DND-41 (cell line): ENCODE results near the gene PER1.

Experiments used
- ATAC-seq: fragments of 200-7000 bp; cut with Tn5 transposase; 3 replicates; pipeline ENCODE4 v1.9.1; 2021; ENCODE audit warnings: low read depth; ENCODE audit not compliant: insufficient read depth
- DNase-seq: peaks from one replicate; pipeline ENCODE4 v3.0.0-alpha.2; 2020
- H2AFZ ChIP-seq: 2 replicates; pipeline ENCODE4 v1.6.0; 2012; ENCODE audit warnings: low read depth, low read length
- H3K27ac ChIP-seq: 2 replicates; pipeline ENCODE4 v1.5.1; 2012; ENCODE audit warnings: low read length, inconsistent platforms
- H3K27me3 ChIP-seq: fragments of 200-600 bp; sonication (generic); 2 replicates; pipeline ENCODE4 v1.6.0; 2012; ENCODE audit warnings: low read length, mild to moderate bottlenecking, inconsistent platforms; ENCODE audit not compliant: insufficient read depth, poor library complexity
- H3K36me3 ChIP-seq: 2 replicates; pipeline ENCODE4 v1.5.1; 2012; ENCODE audit warnings: low read length, inconsistent platforms; ENCODE audit not compliant: insufficient read depth
- H3K4me1 ChIP-seq: 2 replicates; pipeline ENCODE4 v1.5.1; 2012; ENCODE audit warnings: mild to moderate bottlenecking, low read length; ENCODE audit not compliant: insufficient read depth
- H3K4me2 ChIP-seq: 2 replicates; pipeline ENCODE4 v1.6.0; 2012; ENCODE audit warnings: mild to moderate bottlenecking, moderate library complexity, low read length, inconsistent platforms; ENCODE audit not compliant: insufficient read depth
- H3K4me3 ChIP-seq, 2 experiments: fragments of 200-600 bp in 1 of 2; shearing (Covaris generic) in 1 of 2; 2 replicates each; pipeline ENCODE4 v1.5.1; 2012 to 2016; ENCODE audit warnings: inconsistent platforms in 2 of 2, low read length in 2 of 2, mild to moderate bottlenecking in 2 of 2, low read depth in 1 of 2, moderate library complexity in 1 of 2
- H3K79me2 ChIP-seq: 2 replicates; pipeline ENCODE4 v1.6.0; 2012; ENCODE audit warnings: low read length, inconsistent platforms; ENCODE audit not compliant: insufficient read depth
- H3K9ac ChIP-seq: 2 replicates; pipeline ENCODE4 v1.6.0; 2012; ENCODE audit warnings: low read depth, mild to moderate bottlenecking, inconsistent platforms, low read length, moderate library complexity
- H3K9me3 ChIP-seq: 2 replicates; pipeline ENCODE4 v1.5.1; 2012; ENCODE audit warnings: low read length, moderate library complexity, mild to moderate bottlenecking, inconsistent platforms; ENCODE audit not compliant: insufficient read depth, severe bottlenecking
- H4K20me1 ChIP-seq: 2 replicates; pipeline ENCODE4 v1.6.0; 2012; ENCODE audit warnings: low read length; ENCODE audit not compliant: insufficient read depth
- EZH2 ChIP-seq: IDR thresholded peaks from 3 replicates; pipeline ENCODE4 v1.6.1; 2012; ENCODE audit warnings: borderline replicate concordance, low read depth, mild to moderate bottlenecking, moderate library complexity, low read length, inconsistent platforms; ENCODE audit not compliant: severe bottlenecking
- TF ChIP-seq, protein P1 (sequence below): IDR thresholded peaks from 2 replicates; pipeline ENCODE4 v1.5.1; 2012; ENCODE audit warnings: borderline replicate concordance, low read length, moderate library complexity, mild to moderate bottlenecking; ENCODE audit not compliant: poor library complexity, severe bottlenecking; ENCODE audit errors: extremely low read depth

PER1 gene

DNA sequence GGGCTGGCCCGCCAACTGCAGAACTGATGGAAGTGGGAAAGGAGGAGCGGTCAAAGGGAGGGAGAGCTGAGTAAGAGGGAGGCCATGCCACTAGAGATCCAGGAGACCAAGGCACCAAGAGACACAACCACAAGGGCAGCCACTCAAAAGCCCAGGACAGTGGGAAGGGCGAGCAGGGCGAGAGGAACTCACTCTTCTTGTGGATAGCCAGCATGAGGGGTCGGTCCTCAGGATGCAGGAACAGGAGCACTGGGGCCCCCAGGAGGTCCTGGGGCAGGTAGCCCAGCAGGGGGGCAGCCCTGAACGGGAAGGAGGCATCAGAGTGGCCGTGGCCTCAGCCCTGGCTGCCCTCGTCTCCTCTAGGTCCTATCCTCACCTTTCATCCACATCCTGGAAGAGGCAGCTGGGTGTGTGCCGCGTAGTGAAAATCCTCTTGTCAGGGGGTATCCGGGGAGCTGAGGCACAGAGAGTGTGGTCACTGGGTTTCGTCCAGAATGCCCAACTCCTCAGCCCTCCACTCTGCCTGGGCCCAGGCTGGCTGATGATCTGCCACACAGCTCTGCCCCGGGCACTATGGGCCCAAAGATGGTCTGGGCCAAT, 4.3 kb downstream of the PER1 start:
- H3K36me3 ChIP-seq = peaks cover 72% of the 10 kb centered on the region
- no peak overlapping the region for H2AFZ ChIP-seq
- no peak overlapping the region for H3K27ac ChIP-seq
- no peak overlapping the region for H3K4me3 ChIP-seq
- TF ChIP-seq EZH2 = no peak
- TF ChIP-seq, protein P1, sequence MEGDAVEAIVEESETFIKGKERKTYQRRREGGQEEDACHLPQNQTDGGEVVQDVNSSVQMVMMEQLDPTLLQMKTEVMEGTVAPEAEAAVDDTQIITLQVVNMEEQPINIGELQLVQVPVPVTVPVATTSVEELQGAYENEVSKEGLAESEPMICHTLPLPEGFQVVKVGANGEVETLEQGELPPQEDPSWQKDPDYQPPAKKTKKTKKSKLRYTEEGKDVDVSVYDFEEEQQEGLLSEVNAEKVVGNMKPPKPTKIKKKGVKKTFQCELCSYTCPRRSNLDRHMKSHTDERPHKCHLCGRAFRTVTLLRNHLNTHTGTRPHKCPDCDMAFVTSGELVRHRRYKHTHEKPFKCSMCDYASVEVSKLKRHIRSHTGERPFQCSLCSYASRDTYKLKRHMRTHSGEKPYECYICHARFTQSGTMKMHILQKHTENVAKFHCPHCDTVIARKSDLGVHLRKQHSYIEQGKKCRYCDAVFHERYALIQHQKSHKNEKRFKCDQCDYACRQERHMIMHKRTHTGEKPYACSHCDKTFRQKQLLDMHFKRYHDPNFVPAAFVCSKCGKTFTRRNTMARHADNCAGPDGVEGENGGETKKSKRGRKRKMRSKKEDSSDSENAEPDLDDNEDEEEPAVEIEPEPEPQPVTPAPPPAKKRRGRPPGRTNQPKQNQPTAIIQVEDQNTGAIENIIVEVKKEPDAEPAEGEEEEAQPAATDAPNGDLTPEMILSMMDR = no peak
- H3K9ac ChIP-seq = no peak overlapping the region
- ATAC-seq (no peak), DNase-seq (no peak)
- H3K4me1 ChIP-seq = peaks cover 28% of the 10 kb centered on the region
- peaks cover 22% of the 10 kb centered on the region for H4K20me1 ChIP-seq
- H3K9me3 ChIP-seq = no peaks in the 10 kb centered on the region
- H3K79me2 ChIP-seq = peaks cover 17% of the 10 kb centered on the region
- H3K4me2 ChIP-seq = no peak overlapping the region
- H3K27me3 ChIP-seq = no peaks in the 10 kb centered on the region

DNA sequence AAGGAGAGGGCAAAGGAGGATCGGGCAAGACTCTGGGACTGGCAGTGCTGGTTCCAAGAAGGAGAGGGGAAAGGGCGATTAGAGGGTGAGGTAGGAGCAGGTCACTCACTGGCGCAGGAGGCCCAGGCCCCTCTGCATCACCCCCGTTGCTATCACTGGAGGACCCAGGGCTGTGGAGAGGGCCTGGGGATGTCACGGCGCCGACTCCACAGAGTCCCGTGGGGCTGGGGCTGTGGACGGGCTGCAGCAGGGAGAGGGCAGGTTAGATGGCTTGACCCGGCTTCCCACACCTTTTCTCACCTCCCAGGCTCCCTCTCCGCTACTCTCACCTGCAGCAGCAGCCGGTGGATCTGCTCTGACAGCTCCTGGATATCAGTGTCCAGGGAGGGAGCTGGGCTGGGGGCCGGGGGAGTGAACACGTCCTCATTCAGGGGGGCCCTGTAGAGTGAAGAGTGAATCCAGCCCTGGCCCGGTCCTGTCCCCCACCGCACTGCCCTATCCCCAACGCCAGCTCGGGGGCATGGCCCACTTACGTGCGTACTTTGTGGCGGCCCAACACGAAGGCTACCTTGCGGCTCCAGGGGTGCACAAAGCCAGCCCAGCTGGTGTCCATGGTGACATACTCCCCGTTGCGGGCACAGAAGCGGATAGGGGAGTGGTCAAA, 4.9 kb downstream of the PER1 start:
- Histone ChIP-seq H4K20me1 (peaks cover 22% of the 10 kb centered on the region), H3K36me3 (peaks cover 78% of the 10 kb centered on the region), H3K27me3 (no peaks in the 10 kb centered on the region), H3K4me1 (peaks cover 22% of the 10 kb centered on the region), H3K4me2 (no peak overlapping the region), H2AFZ (no peak overlapping the region), H3K79me2 (peaks cover 17% of the 10 kb centered on the region), H3K9me3 (no peaks in the 10 kb centered on the region), H3K27ac (no peak overlapping the region), H3K9ac (no peak overlapping the region), H3K4me3 (no peak overlapping the region)
- no peak for DNase-seq
- TF ChIP-seq EZH2 = no peak
- TF ChIP-seq, protein P1 = no peak
- ATAC-seq = no peak

DNA sequence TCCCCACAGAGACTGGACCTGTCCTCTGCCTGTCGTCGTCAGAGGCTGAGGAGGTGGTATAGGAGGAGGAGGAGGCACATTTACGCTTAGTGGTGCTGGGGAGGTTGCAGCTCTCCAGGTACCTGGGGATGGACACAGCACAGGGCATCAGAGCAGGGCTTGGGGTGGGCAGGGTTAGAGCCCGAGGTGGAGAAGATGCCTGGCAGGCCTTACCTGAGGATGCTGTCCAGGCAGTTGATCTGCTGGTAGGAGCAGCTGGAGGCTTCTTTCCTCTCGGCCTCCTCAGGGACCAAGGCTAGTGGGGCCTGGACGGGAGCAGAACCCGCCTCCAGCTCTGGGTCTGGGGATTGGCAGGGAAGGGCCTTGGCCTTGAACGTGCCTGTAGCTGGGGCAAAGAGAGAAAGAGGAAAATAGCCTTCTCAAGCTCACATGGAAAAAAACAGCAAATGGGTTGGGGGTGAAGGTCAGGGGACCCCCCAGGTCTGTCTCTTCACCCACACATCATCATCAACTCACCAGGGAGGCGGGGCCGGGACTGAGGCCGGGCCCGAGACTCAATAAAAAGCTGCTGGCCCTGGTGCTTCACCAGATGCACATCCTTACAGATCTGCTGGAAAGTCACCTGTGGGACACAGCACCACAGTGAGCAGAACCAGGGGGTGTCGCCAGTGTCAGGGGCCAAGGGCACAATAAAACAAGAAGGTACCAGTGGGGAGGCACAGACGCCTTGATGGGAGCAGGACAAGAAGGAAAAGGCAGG, 5.6 kb downstream of the PER1 start:
- H3K4me3 ChIP-seq = no peak overlapping the region
- no peaks in the 10 kb centered on the region for H3K27me3 ChIP-seq
- no peak overlapping the region for H3K9ac ChIP-seq
- no peak overlapping the region for H3K4me2 ChIP-seq
- no peaks in the 10 kb centered on the region for H3K9me3 ChIP-seq
- H2AFZ ChIP-seq = no peak overlapping the region
- peaks cover 22% of the 10 kb centered on the region for H4K20me1 ChIP-seq
- H3K27ac ChIP-seq = no peak overlapping the region
- ATAC-seq (no peak), DNase-seq (no peak)
- H3K79me2 ChIP-seq = peaks cover 13% of the 10 kb centered on the region
- no peak for TF ChIP-seq EZH2
- TF ChIP-seq, protein P1 = no peak
- peaks cover 84% of the 10 kb centered on the region for H3K36me3 ChIP-seq
- peaks cover 15% of the 10 kb centered on the region for H3K4me1 ChIP-seq
